ENCODE measurements around the gene ARMC2. TPM values are rescaled to one million over a fixed set of nuclear protein-coding genes. Genes with fewer than 3 reads are reported as not detected.
A peak's percentile ranks its signal among the peaks of the same experiment; 100 is the strongest.
"Not testable (repeated sequence)": the region's sequence is repeated elsewhere in the genome, so short reads cannot be mapped to it uniquely, and the experiment has no call there.

Gene ARMC2
- total RNA-seq, 2 donors from 2014 or later = 0.83 to 5.4 TPM

GRCh38 chr6:108839083-108839642, 9.1 kb upstream of the ARMC2 start:
- H3K9me3 Mint-ChIP-seq = no peaks in the 10 kb centered on the region
- peak overlapping the region; percentile 66 for H3K4me3 Mint-ChIP-seq
- DNase-seq (ENCODE audit: low spot score) = no peak
- no peaks in the 10 kb centered on the region for H3K27me3 Mint-ChIP-seq
- no peak overlapping the region for H3K27ac Mint-ChIP-seq
- peaks cover 34 to 49% of the 10 kb centered on the region in 2 donors for H3K4me1 Mint-ChIP-seq (ENCODE audit: low read depth in 2 of 2)
- no peaks in the 10 kb centered on the region for H3K36me3 Mint-ChIP-seq
- no peak for ATAC-seq

- DNase-seq (ENCODE audit: low spot score) = no peak
- H3K27me3 Mint-ChIP-seq = no peaks in the 10 kb centered on the region
- ATAC-seq = no peak
- H3K36me3 Mint-ChIP-seq = no peaks in the 10 kb centered on the region
- H3K4me3 Mint-ChIP-seq = no peak overlapping the region
- H3K9me3 Mint-ChIP-seq = no peaks in the 10 kb centered on the region
- H3K4me1 Mint-ChIP-seq (ENCODE audit: low read depth in 2 of 2) = peaks cover 30 to 39% of the 10 kb centered on the region in 2 donors
- H3K27ac Mint-ChIP-seq = peak overlapping the region in 1 of 2 donors; percentile 34
These were observed 7.3 kb upstream of the ARMC2 start for GRCh38 chr6:108840919-108841318.

- H3K27ac Mint-ChIP-seq = peak overlapping the region in 1 of 2 donors; percentile 34
- ATAC-seq = no peak
- H3K36me3 Mint-ChIP-seq = no peaks in the 10 kb centered on the region
These were observed 6.8 kb upstream of the ARMC2 start for GRCh38 chr6:108841377-108841855.

GRCh38 chr6:108844135-108844534, 4.1 kb upstream of the ARMC2 start:
- Mint-ChIP-seq H3K27ac (no peak overlapping the region), H3K9me3 (no peaks in the 10 kb centered on the region), H3K27me3 (no peaks in the 10 kb centered on the region), H3K4me3 (no peak overlapping the region), H3K4me1 (ENCODE audit: low read depth in 2 of 2) (peaks cover 15 to 17% of the 10 kb centered on the region in 2 donors), H3K36me3 (no peaks in the 10 kb centered on the region)
- DNase-seq (ENCODE audit: low spot score) = no peak
- no peak for ATAC-seq

More at GRCh38 chr6:108841377-108841855, 6.8 kb upstream of the ARMC2 start:
- DNase-seq (ENCODE audit: low spot score) = no peak
- Mint-ChIP-seq H3K4me1 (ENCODE audit: low read depth in 2 of 2) (peaks cover 29 to 37% of the 10 kb centered on the region in 2 donors), H3K9me3 (no peaks in the 10 kb centered on the region), H3K27me3 (no peaks in the 10 kb centered on the region), H3K4me3 (no peak overlapping the region)

DNA sequence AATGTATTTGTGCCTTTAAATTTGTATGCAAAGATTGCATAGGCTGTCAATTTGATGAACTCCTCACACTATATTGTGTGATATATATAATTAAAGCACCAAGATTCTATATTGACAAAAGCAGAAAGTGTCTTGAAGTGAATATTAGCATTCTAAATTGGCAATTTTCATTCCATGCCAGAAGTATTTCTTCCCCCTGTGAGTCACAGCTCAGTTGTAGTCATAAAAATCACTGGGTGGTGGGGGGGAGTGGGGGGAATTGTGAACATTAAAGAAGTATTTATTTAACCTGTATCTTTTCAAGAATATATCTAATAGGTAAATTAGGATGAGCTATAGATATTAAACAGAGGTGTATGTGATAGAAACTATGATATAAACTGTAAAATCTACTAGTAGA, 3.1 kb upstream of the ARMC2 start:
- H3K9me3 Mint-ChIP-seq = no peaks in the 10 kb centered on the region

GRCh38 chr6:108846101-108846500, 2.1 kb upstream of the ARMC2 start:
- Mint-ChIP-seq H3K4me1 (ENCODE audit: low read depth in 2 of 2) (peaks cover 18 to 24% of the 10 kb centered on the region in 2 donors), H3K4me3 (peak overlapping the region; percentile 4), H3K27me3 (no peaks in the 10 kb centered on the region), H3K9me3 (no peaks in the 10 kb centered on the region), H3K27ac (no peak overlapping the region), H3K36me3 (no peaks in the 10 kb centered on the region)
- ATAC-seq = no peak
- no peak for DNase-seq (ENCODE audit: low spot score)

More for the DNA sequence above, 3.1 kb upstream of the ARMC2 start:
- H3K27me3 Mint-ChIP-seq = no peaks in the 10 kb centered on the region
- ATAC-seq = no peak
- no peak overlapping the region for H3K4me3 Mint-ChIP-seq
- H3K36me3 Mint-ChIP-seq = no peaks in the 10 kb centered on the region
- DNase-seq (ENCODE audit: low spot score) = no peak
- H3K4me1 Mint-ChIP-seq (ENCODE audit: low read depth in 2 of 2) = peaks cover 15 to 18% of the 10 kb centered on the region in 2 donors
- no peak overlapping the region for H3K27ac Mint-ChIP-seq

- DNase-seq (ENCODE audit: low spot score) = no peak
- Mint-ChIP-seq H3K4me1 (ENCODE audit: low read depth in 2 of 2) (peaks cover 20 to 22% of the 10 kb centered on the region in 2 donors), H3K36me3 (no peaks in the 10 kb centered on the region), H3K27me3 (no peaks in the 10 kb centered on the region), H3K27ac (no peak overlapping the region), H3K9me3 (no peaks in the 10 kb centered on the region), H3K4me3 (peak overlapping the region; percentile 4)
- no peak for ATAC-seq
These were observed 1.6 kb upstream of the ARMC2 start for GRCh38 chr6:108846628-108847027.

DNA sequence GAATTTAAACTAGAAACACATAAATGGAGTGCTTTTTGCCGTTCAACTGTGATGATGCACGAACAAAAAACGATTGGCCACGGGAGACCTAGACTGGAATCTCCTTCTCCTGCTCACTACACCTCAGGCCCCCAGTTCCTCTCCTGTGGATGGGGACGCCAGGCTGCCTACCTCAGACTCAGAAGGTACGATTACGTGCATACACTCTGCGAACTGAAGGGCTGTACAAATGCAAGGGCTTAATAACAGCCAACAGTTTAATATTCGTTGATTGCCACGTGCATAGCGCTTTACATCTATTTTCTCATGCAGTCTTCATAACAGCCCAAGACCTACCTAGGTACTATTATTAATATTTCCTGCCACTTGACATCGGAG, 495 bp upstream of the ARMC2 start:
- no peak for DNase-seq (ENCODE audit: low spot score)
- no peaks in the 10 kb centered on the region for H3K27me3 Mint-ChIP-seq
- no peak for ATAC-seq
- H3K4me3 Mint-ChIP-seq = peak overlapping the region; percentile 79
- H3K4me1 Mint-ChIP-seq (ENCODE audit: low read depth in 2 of 2) = peaks cover 17 to 18% of the 10 kb centered on the region in 2 donors
- H3K36me3 Mint-ChIP-seq = no peaks in the 10 kb centered on the region
- no peaks in the 10 kb centered on the region for H3K9me3 Mint-ChIP-seq
- peak overlapping the region; percentile 50 to 60 for H3K27ac Mint-ChIP-seq

DNA sequence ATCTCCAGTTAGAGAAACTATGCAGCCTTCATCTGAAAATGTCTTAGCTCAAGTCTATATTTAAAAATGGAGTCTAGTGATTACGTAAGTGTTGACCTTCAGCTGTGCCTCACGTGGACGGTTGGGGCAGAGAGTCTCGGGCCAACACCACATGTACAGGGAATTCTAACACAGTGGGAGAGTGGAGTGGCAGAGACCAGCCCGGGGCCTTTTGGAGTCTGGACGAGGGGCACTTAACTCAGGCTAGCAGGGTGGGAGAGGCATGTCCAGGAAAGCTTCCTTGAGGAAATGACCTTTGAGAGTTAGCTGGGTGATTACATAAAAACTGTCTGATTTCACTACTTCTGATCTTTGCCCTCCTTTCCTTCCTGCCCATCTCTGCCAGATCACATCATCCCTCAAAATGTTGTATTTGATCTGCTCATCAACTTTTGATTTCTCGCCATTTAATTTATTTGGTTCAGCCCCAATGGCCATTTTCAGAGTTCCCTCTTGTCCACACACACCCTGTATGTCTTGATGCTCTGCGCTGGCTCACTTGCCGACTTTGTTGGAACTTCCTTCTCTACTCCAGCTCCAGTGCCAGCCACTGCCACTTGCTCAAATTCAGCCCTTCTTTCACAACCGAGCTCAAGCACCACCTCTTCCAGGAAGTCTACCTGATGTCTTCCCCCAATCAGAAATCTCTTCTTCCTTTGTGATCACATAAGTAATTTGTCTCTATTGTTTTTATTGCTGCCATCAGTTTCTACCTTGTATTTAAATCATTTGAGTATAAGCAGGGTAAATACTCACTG, 2.6 kb downstream of the ARMC2 start:
- Mint-ChIP-seq H3K27ac (no peak overlapping the region), H3K4me1 (ENCODE audit: low read depth in 2 of 2) (peaks cover 19 to 26% of the 10 kb centered on the region in 2 donors), H3K27me3 (no peaks in the 10 kb centered on the region), H3K36me3 (peaks cover 6% of the 10 kb centered on the region), H3K4me3 (peak overlapping the region; percentile 5), H3K9me3 (no peaks in the 10 kb centered on the region)
- ATAC-seq = no peak
- no peak for DNase-seq (ENCODE audit: low spot score)

- no peaks in the 10 kb centered on the region for H3K27me3 Mint-ChIP-seq
- H3K36me3 Mint-ChIP-seq = peaks cover 9% of the 10 kb centered on the region
- ATAC-seq (no peak), DNase-seq (ENCODE audit: low spot score) (no peak)
- no peaks in the 10 kb centered on the region for H3K9me3 Mint-ChIP-seq
- peaks cover 19 to 26% of the 10 kb centered on the region in 2 donors for H3K4me1 Mint-ChIP-seq (ENCODE audit: low read depth in 2 of 2)
- no peak overlapping the region for H3K27ac Mint-ChIP-seq
- no peak overlapping the region for H3K4me3 Mint-ChIP-seq
These were observed 3.5 kb downstream of the ARMC2 start for GRCh38 chr6:108851756-108852155.

GRCh38 chr6:108853077-108853476, 4.9 kb downstream of the ARMC2 start:
- Mint-ChIP-seq H3K27me3 (no peaks in the 10 kb centered on the region), H3K4me3 (no peak overlapping the region), H3K4me1 (ENCODE audit: low read depth in 2 of 2) (peaks cover 12 to 20% of the 10 kb centered on the region in 2 donors), H3K36me3 (peaks cover 21% of the 10 kb centered on the region), H3K27ac (no peak overlapping the region), H3K9me3 (no peaks in the 10 kb centered on the region)
- ATAC-seq (no peak), DNase-seq (ENCODE audit: low spot score) (no peak)

DNA sequence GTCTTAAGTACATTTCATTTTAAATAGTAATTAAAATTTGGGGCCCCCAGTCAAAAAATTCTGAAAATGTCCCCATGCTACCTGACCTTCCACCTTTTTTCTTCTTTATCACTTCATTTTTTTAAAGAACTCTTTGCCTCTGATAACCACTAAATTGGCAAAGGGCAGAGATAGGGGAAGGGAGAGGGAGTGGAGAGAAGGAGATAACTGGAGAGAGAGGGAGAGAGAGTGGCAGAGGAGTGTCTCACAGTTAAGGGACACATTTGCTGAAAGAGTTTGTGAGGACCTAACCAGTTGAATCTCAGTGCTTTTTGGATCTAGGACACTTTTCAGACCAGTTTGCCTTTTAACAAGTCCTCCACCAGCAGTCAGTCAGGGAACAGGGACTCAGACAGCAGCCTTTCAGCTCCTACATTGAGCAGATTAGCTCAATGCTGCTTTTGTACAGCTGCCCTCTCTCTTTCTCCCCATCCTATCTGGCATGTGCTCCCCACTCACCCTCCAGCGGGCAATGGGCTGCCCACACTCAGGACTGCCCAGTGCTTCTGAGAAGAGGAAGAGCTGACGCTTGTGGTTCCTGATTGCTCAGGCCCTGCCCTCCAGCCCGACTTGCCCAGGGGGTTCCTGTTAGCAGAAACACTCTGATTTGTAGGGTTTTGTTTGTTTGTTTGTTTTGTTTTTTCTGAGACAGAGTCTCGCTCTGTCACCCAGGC, 14.4 kb downstream of the ARMC2 start:
- peak; percentile 53 to 67 for ATAC-seq
- Mint-ChIP-seq H3K4me1 (ENCODE audit: low read depth in 2 of 2) (peaks cover 23 to 27% of the 10 kb centered on the region in 2 donors), H3K4me3 (no peak overlapping the region), H3K9me3 (no peaks in the 10 kb centered on the region), H3K36me3 (peaks cover 8% of the 10 kb centered on the region), H3K27me3 (no peaks in the 10 kb centered on the region), H3K27ac (peak overlapping the region in 1 of 2 donors; percentile 60)
- no peak for DNase-seq (ENCODE audit: low spot score)

DNA sequence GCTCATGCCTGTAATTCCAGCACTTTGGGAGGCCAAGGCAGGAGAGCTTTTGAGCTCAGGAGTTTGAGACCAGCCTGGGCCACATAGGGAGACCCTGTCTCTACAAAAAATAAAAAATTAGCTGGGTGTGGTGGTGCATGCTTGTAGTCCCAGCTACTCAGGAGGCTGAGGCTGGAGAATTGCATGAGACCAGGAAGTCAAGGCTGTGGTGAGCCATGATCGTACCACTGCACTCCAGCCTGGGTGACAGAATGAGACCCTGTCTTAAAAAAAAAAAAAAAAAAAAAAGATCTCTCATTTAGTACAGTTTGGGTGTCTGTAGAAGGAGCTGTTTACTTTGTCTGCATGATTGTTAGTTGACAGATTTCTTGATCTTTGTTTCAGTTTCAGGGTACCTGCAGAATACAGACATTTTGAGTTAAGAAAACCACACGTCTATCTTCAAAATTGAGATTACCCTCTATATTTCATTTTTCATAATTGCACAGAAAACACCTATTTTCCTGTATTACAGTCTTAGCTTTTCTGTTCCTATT, 17.6 kb downstream of the ARMC2 start:
- Mint-ChIP-seq H3K27ac (peak overlapping the region in 1 of 2 donors; percentile 10), H3K4me1 (ENCODE audit: low read depth in 2 of 2) (peaks cover 29 to 37% of the 10 kb centered on the region in 2 donors), H3K4me3 (peak overlapping the region; percentile 43)
- H3K9me3 Mint-ChIP-seq; DNase-seq (ENCODE audit: low spot score); H3K36me3 Mint-ChIP-seq; H3K27me3 Mint-ChIP-seq: not testable (repeated sequence)
- peak in 1 of 2 donors; percentile 62 for ATAC-seq

All from natural killer cell treated with Interleukin-12 subunit alpha and Interleukin-12 subunit beta and Interleukin-15 and Interleukin-18, amount 100 ng/mL, for 72 hours (primary cell).